Stimulated activated CD4-positive, alpha-beta T cell treated with anti-CD3 and anti-CD28 coated beads, Interleukin-4, amount 100 ng/mL, for 4 hours (primary cell): ENCODE measurements around the gene PLTP.
A peak's percentile ranks its signal among the peaks of the same experiment; 100 is the strongest.

Experiments
- DNase-seq, 2 experiments: peaks; one replicate each; pipeline ENCODE4 v3.0.0-alpha.2; 2020

Gene PLTP

DNA sequence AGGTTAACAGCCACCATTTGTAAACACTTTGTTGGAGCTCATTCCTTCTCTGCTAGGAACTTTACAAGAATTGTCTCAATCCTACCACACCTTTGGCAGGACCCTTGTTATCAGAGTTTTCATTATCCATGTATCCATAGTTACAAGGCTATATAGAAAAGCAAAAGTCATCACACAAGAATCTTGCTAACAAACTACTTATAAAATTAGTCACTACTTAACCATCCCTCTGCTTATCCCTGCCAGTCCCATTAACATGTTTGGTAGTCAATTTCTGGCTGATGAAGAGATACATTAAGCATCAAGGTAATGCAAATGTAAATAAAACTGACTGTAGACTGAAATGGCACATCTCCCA lies 44.2 kb downstream of the PLTP start:
- no peak for DNase-seq

DNA sequence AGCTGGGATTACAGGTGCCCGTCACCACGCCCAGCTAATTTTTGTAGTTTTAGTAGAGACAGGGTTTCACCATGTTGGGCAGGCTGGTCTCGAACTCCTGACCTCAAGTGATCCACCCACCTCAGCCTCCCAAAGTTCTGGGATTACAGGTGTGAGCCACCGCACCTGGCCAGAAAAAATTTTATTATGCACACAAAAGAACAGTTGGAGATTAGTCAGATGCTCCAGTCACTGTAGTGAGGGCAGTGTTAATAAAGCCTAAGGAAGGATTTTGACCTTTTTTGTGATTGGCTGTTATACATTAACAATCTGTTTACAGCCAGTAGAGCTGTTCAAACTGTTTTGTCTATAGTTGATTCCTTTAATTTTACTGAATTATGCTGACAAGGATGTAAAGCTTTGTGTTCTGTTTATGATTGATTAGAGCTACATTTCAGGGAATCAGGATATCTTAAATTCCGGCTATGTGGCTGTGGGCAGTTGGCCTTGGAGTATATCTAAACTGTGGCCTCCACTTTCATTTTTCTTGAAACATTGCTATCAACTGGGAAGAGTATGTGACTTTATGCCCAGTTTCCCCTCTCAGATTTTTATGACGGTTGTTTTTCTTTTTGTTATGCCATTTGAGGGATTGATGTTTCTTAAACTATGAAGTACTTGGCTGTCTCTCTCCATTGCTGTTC lies 44.7 kb downstream of the PLTP start:
- DNase-seq, result no peak

DNA sequence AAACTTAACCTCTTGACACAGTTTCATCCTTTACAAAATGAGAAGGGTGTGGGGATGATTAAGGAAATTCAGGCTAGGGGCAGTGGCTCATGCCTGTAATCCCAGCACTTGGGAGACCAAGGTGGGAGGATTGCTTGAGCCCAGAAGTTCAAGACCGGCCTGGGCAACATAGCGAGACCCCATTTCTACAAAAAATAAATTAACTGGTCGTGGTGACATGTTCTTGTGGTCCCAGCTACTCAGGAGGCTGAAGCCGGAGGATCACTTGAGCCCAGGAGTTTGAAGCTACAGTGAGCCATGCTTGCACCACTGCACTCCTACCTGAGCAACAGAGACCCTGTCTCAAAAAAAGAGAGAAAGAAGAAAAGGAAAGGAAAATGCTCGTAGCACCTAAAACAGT lies 45.5 kb downstream of the PLTP start:
- no peak for DNase-seq

DNA sequence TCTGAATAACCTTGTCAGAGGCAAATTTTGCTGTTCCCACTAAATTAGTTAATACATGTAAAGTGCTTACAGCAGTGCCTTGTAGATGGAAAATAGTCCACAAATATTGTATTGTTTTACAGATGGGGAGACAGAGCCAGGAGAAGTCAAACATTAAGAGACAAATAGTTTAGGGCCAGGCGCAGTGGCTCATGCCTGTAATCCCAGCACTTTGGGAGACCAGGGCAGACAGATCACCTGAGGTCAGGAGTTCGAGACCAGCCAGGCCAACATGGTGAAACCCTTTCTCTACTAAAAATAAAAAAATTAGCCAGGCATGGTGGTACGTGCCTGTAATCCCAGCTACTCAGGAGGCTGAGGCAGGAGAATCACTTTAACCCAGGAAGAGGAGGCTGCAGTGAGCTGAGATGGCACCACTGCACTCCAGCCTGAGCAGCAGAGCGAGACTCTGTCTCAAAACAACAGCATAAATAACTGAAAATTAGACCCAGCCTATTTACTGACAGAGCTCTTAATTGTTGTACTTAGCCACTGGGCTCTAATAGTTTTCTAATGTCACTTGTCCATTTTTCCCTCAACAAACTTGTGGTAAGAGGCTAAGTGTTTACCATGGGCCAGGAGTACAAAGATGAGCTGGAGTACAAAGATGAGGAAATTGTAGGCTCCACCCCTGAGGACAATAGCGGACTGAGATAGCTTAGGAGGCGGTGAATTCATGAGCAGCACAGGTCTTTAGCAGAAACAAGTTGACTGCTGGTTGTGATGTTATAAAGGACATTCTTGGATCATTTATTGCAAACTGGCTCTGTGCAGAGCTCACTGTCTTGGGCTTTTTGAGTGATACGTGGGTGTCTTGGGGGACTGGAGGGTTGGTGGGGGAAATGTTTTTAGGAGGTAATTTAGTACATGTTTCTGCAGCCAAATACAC lies 48.1 kb downstream of the PLTP start:
- no peak for DNase-seq

DNA sequence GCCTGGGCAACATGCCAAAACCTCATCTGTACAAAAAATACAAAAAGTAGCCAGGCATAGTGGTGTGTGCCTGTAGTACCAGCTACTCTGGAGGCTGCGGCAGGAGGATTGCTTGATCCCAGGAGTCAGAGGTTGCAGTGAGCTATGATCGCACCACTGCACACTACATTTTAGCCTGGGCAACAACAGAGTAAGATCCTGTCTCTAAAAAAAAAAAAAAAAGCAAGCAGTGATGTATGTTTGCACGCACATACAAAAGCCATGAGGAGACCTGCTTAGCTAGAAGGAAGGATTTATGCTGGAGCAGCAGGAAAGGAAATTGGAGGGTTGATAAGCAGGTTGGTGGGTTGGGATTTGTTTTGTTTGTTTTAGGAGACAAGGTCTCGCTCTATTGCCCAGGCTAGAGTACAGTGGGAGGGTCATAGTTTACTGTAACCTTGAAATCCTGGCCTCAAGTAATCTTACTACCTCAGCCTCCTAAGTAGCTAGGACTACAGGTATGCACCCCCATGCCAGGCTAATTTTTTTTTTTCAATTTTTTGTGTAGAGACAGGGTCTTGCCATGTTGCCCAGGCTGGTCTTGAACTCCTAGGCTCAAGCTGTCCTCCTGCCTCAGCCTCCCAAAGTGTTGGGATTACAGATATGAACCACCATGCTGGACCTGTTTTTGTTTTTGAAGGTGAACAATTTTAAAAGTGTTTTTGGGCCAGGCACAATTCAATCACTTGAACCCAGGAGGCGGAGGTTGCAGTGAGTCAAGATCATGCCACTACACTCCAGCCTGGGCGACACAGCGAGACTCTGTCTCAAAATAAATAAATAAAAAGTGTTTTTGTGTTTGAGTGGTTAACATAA lies 50.5 kb downstream of the PLTP start:
- DNase-seq, result no peak

DNA sequence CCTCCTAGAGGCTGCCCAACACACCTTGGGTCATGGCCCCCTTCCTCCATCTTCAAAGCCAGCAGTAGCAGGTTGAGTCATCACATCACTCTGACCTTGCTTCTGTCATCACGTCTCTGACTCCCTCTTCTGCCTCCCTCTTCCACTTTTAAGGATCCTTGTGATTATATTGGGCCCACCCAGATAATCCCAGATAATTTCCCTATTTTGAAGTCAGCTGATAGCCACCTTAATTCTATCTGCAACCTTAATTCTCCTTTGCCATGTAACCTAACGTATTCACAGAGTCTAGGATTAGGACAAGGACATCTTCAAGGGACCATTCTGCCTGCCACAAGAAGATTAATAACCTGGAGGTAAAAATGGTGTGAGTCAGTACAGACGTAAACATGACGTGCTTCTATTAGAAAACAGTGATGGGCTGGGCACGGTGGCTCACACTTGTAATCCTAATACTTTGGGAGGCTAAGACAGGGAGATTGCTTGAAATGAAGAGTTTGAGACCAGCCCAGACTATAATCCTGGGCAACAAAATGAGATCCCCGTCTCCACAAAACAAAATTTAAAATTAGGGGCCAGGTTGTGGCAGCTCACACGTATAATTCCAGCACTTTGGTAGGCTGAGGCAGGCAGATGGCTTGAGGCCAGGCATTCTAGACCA lies 51.3 kb downstream of the PLTP start:
- no peak for DNase-seq

DNA sequence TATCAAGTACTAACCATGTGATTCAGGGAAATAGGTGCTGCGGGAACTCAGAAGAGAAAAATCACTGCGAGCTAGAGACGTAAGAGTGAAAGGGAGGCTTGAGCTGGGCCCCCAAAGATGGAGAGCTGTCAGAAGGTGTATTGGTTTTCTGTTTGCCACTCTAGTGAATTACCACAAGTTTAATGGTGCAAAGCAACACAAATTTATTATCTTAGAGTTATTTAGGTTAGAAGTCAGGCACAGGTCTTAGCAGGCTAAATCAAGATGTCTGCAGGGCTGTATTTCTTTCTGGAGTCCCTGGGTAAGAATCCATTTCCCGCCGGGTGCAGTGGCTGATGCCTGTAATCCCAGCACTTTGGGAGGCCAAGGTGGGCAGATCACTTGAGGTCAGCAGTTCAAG lies 52.0 kb downstream of the PLTP start:
- DNase-seq, result no peak

DNA sequence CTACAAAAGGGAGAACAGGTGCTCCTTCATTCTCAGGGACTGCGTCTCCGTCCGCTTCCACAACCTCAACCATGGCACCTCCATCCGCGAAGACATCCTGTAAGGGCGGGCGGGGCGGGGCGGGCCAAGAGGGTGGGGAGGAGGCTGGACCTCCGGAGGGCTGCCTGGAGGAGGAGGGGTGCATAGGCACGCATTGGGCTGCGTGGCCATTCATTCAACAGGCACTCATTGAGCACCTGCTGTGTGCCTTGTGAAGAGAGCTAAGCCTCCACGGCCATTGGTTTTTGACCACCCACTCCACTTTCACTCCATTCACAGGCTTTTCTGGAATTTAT lies 54.1 kb downstream of the PLTP start:
- no peak for DNase-seq

DNA sequence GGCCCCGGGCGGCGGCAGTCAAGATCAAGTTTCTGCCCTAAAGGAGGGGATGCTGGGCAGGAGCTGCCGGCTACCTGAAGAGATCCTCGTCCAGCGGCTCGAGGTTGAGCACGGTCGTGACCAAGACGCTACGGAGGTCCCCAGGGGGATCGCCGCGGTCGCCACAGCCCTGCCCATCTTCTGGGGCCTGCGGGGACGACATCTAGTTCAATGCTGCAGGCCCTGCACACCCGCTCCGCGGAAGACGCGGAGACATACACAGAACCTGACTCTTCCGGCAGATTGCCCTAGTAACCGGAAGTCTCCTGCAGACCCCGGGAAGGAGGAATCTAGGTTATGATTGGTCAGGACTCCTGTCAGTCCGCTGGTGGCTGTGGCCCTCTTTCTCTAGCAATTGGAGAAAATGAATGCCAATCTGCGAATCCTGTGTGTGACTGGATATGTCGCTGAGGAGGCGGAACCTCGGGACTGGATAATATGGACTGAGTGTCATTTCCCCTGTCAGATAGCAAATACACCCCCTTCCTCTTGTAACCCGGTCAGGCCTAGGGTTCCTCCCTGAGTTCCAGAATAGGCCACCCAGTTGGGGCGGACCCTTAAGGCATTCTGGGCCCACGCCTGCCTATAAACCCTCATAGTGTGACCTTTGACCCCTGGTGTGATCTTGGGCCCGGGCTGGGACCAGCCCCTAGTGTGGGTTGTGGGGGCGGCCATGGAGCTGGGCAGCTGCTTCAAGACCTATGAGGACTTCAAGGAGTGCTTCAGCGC lies 54.7 kb downstream of the PLTP start, which contains the start of the genes ACOT8 and ZSWIM3:
ACOT8 (minus strand) TSS at position 279 of the 768 bp plus-strand sequence; CDS start at position 202, 77 bp downstream.
ZSWIM3 (plus strand) TSS at position 501 of the 768 bp plus-strand sequence; CDS start at position 713, 212 bp downstream.
- DNase-seq, result peak; percentile 74 to 95

DNA sequence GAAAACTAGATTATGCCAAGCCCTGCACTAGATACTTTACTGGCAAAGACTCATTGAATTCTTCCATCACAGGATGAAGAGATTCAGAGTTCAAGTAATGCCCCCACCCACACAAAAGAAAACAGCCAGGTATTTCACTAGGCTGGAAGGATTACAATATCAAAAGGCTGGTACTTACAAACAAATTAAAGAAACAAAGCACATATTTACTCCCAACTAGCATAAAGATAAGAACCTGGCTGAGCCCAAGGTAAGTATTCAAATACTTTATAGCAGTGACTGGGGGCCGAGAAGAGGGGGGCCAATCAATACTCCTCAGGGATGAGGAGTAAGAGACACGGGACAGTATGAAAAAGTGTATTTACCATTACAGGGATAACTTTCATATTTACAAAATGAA lies 58.5 kb downstream of the PLTP start:
- no peak for DNase-seq

DNA sequence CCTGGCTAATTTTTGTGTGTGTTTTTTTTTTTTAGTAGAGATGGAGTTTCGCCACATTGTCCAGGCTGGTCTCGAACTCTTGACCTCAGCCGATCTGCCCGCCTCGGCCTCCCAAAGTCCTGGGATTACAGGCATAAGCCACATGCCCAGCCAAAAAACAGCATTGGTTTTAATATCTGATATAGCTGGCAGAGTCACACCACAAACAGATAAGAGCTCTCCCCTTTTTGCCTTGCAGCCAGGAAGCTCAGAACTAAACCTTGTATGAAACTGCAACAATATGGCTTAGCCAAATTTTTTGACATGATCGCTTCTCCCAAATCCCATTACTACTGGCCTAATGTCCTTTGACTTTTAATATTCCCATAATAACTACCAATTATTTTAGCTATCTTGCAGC lies 59.6 kb downstream of the PLTP start:
- DNase-seq, result no peak

DNA sequence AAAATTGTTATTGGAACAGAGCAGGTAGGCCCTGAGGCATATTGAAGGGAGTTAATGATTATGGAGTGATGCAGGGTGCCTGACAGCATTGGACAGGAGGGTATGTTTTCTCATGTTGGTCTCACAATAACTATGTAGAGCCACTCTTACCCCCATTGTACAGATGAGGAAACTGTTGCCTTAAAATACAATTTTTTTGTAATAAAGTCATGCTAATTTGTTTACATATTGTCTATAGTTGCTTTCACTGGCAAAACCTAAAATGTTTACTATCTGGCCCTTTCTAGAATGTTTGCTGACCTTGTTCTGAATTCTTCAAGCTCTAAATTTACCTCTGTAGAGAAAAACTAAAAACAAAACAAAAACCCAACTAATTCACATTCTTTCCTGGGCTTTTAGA lies 60.5 kb downstream of the PLTP start:
- DNase-seq, result no peak

DNA sequence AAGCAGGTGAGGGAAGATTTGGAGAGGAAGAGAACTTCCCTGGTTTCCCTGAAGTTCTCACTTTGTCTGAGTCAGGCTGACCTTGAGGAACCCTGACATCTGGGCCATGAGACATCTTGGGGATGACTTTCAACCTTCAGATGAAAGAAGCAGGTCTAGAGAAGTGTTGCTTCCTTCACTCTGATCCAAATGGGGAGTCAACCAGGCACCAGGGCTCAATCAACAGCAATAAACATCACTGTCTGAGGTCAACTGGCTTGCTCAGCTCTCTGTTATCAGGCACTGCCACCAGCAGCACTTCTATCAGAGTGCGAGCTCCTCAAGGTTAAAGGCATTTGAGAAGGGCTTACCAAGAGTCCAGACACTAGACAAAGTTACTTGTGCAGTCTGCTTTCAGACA lies 61.0 kb downstream of the PLTP start:
- no peak for DNase-seq

DNA sequence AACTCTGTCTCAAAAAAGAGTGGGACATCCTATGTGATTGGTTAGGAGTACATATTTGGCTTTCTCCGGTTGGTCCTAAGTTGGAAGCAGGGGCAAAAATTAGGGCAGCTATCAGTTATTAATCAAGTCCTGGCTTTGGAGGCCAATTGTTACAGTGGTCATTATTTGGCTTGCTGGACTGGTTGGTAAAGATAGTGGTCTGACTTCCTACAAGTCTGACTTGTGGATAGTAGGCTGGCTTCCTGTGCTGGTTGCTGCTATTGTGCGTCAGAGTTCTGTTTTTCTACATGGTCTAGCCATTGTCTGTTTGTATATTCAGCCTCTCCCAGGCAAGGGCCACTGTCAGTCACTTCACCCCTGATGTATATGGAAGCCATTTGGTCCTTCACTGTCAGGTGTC lies 61.7 kb downstream of the PLTP start:
- DNase-seq, result no peak

DNA sequence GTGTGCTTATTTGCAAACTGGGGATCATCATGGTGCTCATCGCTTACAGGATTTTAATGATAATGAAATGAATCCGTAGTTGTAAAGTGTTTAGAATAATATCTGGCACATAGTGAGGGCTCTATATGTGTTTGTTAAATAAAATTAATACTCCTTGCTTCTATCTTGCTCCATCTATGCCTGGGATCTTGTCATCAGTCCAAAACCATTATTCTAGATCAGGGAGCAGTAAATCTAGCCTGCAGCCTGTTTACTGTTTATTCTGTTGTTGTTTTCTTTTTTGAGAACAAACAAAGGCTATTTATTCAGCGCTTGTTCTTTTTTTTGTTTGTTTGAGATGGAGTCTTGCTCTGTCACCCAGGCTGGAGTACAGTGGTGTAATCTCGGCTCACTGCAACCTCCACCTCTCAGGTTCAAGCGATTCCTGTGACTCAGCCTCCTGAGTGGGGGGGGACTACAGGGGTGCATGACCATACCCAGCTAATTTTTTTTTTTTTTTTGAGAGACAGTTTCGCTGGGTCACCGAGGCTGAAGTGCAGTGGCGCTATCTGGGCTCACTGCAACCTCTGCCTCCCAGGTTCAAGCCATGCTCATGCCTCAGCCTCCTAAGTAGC lies 62.9 kb downstream of the PLTP start:
- no peak for DNase-seq
